ENCODE measurements around the gene CUL4A.
"Not testable (repeated sequence)": the region's sequence is repeated elsewhere in the genome, so short reads cannot be mapped to it uniquely, and the experiment has no call there.

Gene CUL4A

GRCh38 chr13:113258321-113259054 is 49.1 kb downstream of the CUL4A start:
- TF ChIP-seq CTCF (IDR thresholded peaks at IDR 0.05; ENCODE audit: borderline replicate concordance, insufficient read depth, low read depth, low read length): no peak

GRCh38 chr13:113260996-113261395 is 51.6 kb downstream of the CUL4A start:
- no peak overlapping the region for H3K4me3 ChIP-seq (ENCODE audit: low read depth, low read length)
- no peak for TF ChIP-seq CTCF (IDR thresholded peaks at IDR 0.05; ENCODE audit: borderline replicate concordance, insufficient read depth, low read depth, low read length)

More at GRCh38 chr13:113258321-113259054, 49.1 kb downstream of the CUL4A start:
- no peak overlapping the region for H3K4me3 ChIP-seq (ENCODE audit: low read depth, low read length)

- H3K4me3 ChIP-seq (ENCODE audit: low read depth, low read length): not testable (repeated sequence)
Measured at GRCh38 chr13:113263016-113263415, 53.6 kb downstream of the CUL4A start.

GRCh38 chr13:113267642-113268405 is 58.4 kb downstream of the CUL4A start:
- no peak overlapping the region for H3K4me3 ChIP-seq (ENCODE audit: low read depth, low read length)
- TF ChIP-seq CTCF (IDR thresholded peaks at IDR 0.05; ENCODE audit: borderline replicate concordance, insufficient read depth, low read depth, low read length): no peak

- H3K4me3 ChIP-seq (ENCODE audit: low read depth, low read length): no peak overlapping the region
- no peak for TF ChIP-seq CTCF (IDR thresholded peaks at IDR 0.05; ENCODE audit: borderline replicate concordance, insufficient read depth, low read depth, low read length)
Measured at GRCh38 chr13:113272031-113272430, 62.6 kb downstream of the CUL4A start.

GRCh38 chr13:113272701-113273181 is 63.3 kb downstream of the CUL4A start:
- no peak overlapping the region for H3K4me3 ChIP-seq (ENCODE audit: low read depth, low read length)
- no peak for TF ChIP-seq CTCF (IDR thresholded peaks at IDR 0.05; ENCODE audit: borderline replicate concordance, insufficient read depth, low read depth, low read length)

- TF ChIP-seq CTCF (IDR thresholded peaks at IDR 0.05; ENCODE audit: borderline replicate concordance, insufficient read depth, low read depth, low read length): no peak
- no peak overlapping the region for H3K4me3 ChIP-seq (ENCODE audit: low read depth, low read length)
Measured at GRCh38 chr13:113273321-113273720, 63.9 kb downstream of the CUL4A start.

Data from GM12875 (cell line).